Measurements from ENCODE around the gene CEP70. TPM values are rescaled to one million over a fixed set of nuclear protein-coding genes. Genes with fewer than 3 reads are reported as not detected.
"Not testable (repeated sequence)": the region's sequence is repeated elsewhere in the genome, so short reads cannot be mapped to it uniquely, and the experiment has no call there.

The CEP70 gene
- total RNA-seq, 2 experiments from 2014 or later, result 5.7 to 6.6 TPM

DNA sequence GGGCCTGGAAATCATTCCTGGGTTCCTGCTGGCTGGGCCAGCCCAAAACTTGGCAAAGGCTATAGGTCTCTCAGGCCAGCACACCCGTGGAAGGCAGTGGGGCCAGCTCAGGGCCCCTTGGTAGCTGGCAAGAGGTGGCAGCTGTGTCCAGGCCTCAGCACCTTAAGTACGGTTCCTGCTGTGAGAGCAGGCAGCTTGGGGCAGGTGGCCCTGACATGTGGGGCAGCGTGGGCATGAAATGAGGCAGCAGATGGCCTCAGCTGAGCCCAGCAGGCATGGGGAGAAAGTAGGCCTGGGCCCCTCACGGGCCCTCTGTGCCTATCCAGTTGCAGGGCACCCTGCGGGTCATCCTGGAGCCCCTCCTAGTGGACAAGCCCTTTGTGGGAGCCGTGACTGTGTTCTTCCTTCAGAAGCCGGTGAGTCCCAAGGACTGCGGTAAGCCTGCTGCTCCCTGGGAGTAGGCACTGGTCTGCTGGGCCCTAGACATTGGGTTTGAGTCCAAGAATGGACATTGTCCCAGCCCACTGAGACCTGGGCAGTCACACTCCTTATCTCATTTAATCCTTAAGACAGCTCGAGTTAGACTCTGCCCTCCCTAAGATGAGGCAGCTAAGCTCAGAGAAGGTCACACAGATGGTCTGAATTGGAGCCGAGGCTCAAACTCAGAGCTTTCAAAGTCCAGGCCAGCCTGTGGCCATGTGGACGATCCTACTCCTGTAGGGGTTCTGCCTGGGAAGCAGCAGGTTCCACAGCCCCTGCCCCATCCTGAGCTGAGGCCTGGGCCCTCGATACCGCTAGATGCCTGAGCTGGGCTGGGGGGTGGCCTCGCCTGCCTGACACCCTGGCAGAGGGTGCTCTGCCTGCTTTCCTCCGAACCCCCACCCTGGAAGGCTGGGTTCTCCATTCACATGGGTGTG, 134.2 kb downstream of the CEP70 start:
- ChIA-PET CTCF (interaction anchor here (0.8 to 1.0 kb wide), 2 partner anchors 22 to 42 kb away, joined by 3 read pairs; no protein-coding TSS in a partner anchor), POLR2A (no interaction called here)

DNA sequence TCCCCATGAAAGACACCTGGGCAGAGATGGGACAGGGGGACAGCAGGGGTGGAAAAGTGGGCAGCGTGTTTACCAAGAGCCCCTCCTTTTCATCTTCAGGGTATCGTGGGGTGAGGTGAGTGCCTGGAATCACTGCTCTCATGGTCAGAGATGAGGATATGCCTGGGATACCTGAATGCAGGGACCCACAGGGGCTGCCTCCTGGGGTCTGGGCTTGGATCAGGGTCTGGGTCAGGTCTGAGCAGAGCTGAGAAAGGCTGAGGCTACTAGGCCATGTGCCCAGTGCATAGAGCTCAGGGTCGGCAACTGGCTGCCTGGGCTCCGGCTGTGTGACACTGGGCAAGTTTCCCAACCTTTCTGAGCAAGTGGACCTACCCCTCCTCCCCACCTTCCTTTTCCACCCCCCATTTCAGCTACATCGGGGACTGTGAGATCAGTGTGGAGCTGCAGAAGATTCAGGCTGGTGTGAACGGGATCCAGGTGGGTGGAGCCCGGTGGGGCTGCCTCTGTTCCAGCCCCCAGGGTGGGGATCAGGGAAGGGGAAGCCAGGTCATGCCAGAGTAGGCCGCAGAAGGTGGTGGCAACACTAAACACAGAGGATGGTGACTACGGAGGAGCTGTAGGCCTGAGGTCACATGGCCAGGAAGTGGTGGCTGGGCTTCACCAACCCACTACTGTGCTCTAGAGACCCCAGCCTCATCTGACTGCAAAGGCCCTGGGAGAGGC, 135.1 kb downstream of the CEP70 start:
- ChIA-PET POLR2A (no interaction called here), CTCF (no interaction called here)

DNA sequence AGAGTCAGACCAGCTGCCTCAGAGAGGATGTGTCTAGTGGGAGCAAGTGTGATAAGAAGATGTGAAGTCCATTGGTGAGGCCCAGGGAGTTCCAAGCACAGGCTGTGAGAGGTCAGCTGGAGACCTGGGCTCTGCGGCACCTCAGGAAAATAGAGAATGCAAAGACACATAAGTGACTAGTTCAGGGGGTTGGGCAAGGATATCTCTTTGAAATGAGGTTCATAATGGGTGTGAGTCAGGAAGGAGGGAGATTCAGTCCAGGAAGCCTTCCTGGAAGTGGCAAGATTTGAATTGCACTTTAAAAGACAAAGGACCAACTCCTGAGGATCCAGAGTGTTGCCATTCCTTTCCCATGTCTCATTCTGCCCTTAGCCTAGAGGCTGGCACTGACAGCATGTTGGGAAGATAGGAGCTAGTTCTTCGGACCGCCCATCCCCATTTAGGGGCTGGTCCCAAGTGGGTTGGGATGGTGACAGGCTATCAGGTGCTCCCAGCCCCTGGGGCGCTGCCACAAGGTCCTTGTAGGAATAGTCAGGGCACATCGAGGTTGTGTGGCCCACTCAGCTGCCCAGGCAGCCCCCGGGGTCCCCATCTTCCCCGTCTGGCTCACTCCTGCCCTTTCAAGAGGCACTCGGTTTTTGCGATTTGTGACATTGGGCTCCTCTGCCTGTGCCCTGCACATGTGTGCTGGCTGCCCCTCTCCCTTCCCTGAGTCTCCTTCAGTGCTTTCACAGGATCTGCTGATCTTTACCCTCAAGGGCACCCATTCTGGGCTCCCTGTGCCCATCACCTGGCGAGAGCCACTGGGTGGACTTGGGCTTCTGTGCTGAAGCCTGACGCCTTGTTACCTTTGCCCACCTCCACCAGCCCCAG, 136.0 kb downstream of the CEP70 start:
- ChIA-PET POLR2A (no interaction called here), CTCF (no interaction called here)

DNA sequence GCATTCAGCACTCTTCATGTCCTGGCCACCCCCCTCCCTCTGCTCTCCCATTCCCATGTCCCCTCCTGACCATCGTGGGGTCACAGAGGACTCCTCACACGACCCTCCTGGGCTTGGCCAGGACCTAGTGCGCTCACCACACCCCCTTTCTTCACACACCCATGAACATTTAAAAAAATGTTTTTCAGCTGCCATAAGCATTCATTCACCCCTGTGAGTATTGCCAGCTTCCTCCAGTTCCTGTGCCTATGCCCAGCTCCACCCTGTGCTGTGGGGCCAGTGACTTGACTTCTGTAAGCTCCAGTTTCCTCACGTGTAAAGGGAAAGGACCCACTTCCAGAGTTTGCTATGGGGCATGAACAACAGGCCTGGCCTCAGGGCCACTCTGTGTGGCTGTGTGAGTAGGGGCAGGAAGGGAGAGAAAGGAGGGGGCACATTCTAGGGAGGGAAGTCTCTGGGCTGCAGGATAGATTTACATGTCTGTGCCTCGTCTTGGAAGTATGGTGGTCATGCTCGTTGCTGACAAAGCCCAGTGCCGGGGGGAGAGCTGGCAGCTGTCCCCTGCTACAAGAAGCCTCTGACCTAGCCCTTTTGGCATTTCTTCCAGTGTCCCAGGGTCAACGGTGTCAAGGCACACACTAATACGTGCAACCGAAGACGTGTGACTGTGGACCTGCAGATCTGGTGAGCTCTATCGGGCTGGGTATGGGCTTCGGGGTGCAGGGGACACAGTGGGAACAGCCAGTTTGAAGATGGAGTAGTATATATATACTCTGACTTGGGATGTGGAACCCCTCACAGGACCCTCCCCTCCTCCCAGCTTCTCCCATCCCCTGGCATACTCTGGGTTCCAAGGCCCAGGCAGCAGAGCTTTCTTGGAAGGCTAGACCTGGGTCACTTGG, 136.8 kb downstream of the CEP70 start:
- CTCF ChIA-PET, result no interaction called here
- POLR2A ChIA-PET, result no interaction called here

DNA sequence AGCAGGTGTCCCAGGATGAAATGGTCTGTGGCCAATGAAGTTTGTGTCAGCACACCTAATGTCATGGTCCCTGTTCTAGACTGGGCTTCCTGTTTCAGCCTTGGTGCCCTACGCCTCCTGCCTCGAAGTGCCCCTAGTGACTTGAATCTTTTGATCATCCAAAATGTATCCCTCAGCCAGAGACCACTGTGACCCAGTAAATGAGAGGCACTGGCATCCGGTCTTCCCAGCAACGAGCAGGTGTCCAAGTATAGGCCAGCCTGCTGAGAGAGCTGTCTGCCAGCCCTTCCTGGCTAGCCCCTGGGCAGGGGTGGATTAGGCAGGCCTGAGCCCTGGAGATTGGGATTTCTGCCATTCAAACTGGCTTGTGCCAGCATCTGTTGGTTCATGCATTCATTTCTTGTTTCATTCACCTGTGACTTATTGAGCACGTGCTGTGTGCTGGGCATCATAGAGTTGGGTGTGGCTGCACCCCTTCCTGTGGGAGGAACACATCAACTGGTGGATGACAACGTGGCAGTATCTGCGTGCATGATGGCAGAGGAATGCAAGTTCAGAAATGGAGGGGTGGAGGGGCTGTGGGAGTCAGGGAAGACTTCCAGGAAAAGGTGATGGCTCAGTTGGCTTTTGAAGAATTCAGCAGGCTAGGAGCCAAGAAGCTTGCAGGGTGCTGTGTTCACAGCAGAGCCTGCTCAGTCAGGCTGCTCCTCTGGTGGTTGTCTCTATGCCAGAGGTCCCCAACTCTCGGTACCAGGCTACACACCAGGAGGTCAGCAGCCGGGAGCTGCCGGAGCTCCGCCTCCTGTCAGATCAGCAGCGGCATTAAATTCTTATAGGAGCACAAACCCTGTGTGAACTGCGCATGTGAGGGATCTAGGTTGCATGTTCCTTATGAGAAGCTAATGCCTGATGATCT, 138.0 kb downstream of the CEP70 start:
- CTCF ChIA-PET, result no interaction called here
- POLR2A ChIA-PET, result no interaction called here

DNA sequence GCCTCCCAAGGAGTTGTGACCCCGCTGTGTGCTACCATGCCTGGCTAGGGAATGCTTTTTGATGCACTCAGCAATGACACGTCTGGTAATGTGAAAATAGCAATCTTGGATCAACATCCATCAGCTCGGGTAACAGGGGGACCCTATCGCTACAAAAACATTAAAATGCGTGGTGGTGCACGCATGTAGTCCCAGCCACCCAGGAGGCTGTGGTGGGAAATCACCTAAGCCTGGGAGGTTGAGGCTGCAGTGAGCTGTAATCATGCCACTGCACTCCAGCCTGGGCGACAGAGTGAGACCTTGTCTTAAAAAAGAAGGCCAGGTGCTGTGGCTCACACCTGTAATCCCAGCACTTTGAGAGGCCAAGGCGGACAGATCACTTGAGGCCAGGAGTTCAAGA, 140.1 kb downstream of the CEP70 start:
- CTCF ChIA-PET, POLR2A ChIA-PET: not testable (repeated sequence)

DNA sequence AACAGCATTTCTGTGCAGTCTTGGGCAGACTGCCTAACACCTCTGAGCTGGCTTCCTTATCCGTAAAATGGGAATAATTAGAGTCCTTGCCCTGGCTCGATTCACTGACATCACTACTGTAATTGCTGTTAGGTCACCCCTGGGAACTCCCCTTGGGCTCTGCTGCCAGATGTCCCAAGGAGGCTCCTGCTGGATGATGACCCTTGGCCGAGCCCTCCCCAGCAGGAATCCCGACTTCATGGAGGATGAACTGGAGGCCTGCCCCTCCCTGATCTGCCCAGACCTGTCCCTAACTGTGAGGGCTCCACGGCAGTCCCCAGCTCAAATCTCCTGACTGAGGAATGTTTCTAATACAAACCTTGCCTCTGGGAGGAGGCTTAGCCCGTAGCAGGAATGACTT, 141.6 kb downstream of the CEP70 start:
- ChIA-PET CTCF (no interaction called here), POLR2A (no interaction called here)

DNA sequence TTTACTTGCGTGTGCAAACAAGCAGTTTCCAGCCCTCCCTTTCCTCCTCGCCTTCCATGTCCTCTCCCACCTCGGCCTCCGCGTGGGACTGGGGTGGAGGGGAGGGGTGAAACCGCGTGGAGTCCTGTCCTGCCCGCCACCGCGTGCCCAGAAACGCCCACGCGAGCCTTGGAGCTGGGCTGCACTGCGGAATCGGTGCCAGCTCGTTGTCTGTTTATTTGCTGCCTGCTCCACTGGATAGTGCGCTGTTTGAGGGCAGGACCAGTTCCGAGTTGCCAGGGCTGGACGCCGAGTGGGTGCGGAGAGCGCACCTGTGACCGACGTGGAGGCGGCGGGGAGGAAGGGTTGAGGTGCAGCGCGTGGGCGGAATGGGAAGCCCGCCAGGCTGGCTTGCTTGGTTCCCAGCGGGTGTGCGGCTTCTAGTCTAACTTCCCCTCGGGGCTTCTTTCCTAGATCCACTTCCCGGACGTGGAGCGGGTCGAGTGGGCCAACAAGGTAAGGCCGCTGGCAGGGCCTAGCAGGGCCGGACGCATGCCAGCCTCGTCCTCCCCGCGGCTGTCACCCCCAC, 142.4 kb downstream of the CEP70 start:
- ChIA-PET CTCF (interaction anchor here (0.5 kb wide), 1 partner anchor 1660 kb away, joined by 3 read pairs; no protein-coding TSS in a partner anchor), POLR2A (no interaction called here)

DNA sequence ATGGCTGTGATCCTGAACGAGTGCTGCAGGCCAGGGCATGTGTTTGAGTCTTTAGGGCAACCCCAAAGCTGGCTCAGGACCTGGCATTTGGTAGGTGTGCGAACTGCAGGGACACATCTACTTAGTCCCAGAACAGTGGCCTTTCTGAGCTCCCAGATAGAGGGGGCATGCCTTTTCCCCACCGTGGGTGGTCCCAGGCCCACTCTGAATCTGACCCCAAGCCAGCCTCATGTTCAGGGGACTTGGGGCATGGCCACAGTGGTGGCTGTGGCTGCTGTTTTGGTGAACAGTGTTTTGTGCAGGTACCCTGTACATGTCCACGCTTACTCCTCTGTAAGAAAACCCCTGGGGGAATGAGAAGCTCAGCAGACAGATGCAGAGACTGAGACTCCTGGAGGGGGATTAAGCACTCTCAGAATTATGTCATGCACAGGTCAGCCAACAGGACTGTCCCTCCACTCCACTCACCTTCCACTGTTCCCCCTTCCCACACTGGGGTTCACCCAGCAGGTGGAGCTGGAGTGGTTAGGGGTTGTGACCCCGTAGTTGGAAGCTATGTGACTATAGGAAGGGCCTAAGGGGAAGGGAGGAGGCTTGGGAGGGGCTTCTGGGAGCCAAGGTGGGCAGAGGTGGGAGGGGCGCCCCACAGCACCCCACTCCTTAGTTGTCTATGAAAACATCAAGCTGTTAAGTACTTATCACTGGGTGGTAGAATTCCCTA, 143.2 kb downstream of the CEP70 start:
- ChIA-PET POLR2A (no interaction called here), CTCF (no interaction called here)

DNA sequence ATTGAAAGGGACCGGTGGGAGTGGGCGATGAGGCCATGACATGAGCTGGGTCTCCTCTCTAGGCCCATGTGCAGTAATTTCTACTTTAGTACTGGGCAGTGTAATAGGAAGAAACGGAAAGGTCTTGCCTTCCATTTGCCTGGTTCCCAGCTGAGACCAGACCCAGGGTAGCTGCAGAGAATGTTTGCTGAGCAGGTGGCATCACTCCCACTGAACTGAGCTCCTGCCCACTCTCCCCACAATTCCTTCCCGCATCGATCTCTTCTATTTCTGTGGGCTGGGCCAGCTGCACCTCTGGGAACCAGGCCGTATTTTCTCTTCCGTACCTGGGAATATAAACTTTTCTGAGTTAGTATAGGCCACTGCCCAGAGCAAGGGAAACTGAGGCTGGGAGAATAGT, 143.9 kb downstream of the CEP70 start:
- CTCF ChIA-PET, result no interaction called here
- POLR2A ChIA-PET, result no interaction called here

DNA sequence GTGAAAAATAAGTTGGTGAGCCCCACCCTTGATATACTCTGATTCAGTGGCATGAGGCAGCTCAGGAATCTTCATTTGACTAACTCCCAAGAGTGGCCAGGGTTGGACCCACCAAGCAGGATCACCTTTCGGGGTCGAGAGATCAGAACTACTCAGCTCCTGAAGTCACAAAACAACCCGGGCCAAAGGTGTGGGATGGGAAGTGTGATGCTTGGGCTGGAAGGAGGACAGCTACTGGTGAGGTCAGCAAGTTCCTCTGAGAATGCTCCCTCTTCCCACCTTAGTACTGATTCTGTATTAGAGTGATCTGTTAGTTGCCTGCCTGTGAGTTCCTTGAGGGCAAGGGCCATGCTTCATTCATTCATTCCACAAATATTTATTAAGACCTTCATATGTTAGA, 144.6 kb downstream of the CEP70 start:
- CTCF ChIA-PET, result no interaction called here
- POLR2A ChIA-PET, result no interaction called here

DNA sequence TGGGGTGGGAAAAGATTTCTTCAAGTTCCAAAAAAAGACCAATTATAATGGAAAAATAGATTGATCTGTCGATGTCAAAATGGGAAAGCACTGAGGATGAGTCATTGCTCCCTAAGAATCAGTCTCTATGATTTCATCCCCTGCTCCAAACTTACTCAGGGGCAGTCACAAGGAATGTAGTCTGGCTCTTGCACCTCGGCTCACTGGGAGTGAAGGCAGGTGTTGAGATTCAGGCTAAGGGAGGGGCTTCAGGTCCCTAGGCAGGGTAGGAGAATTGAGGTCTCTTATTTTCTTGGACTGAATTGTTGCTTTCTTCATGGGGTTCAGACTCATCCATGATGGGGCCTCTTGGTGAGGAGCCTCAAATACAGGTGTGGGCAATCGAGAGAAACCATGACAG, 145.4 kb downstream of the CEP70 start:
- ChIA-PET CTCF (interaction anchor here (0.7 to 0.8 kb wide), 2 partner anchors 391 to 755 kb away, joined by 4 read pairs; no protein-coding TSS in a partner anchor), POLR2A (no interaction called here)

DNA sequence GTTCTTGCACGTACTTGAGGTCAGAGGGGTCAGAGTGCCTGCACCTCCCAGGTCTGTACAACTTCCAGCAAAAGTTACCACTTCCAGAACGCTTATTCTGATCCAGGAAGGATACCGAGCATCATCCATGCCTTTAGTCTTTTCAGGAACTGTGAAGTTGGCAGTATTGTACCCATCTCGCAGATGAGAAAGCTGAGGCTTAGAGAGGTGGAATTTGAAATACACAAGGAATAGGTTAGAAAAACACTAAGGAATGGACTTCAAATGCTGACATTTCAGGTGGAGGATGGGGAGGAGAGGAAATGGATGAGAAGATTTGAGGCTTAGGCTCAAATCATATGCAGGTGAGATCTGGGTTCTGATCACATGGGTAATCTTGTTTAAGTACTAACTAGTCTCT, 148.4 kb downstream of the CEP70 start:
- CTCF ChIA-PET, result no interaction called here
- POLR2A ChIA-PET, result no interaction called here

DNA sequence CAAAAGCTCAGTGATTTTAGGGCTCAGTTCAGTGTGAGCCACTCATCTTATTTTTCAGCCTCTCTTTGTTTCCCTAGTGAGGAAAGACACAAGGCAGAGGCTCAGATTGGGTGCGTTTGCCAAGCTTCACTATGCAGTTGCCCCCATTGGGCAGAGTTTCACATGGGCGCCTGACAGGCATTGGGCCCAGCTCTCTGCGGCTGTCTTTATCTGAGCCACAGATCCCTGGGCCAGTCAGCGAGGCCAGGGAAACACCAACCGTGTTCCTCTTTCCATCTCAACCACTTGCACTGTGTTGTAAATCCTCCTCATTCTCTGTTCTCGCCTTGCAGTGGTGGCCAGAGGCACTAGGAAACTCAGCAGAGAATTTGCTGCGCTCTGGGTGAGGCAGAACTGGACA, 148.8 kb downstream of the CEP70 start:
- ChIA-PET CTCF (no interaction called here), POLR2A (no interaction called here)

Data from activated CD8-positive, alpha-beta memory T cell treated with anti-CD3 and anti-CD28 coated beads for 36 hours (primary cell).